SH-SY5Y (cell line): Measurements from ENCODE around the gene RIPOR3.

Experiments used
- GATA2 ChIP-seq: IDR thresholded peaks from 2 replicates; pipeline ENCODE4 v1.6.1; 2011; ENCODE audit warnings: mild to moderate bottlenecking, low read depth, low read length
- GATA3 ChIP-seq: IDR thresholded peaks from 2 replicates; pipeline ENCODE4 v1.6.1; 2011; ENCODE audit warnings: low read depth, mild to moderate bottlenecking, low read length, moderate library complexity

- TF ChIP-seq GATA2: no peak
- TF ChIP-seq GATA3: no peak
Observed at GRCh38 chr20:50634191-50634590, 57.2 kb downstream of the RIPOR3 start.
